GM19372 (cell line): Measurements from ENCODE around the gene ATP11B.

Experiments used
- ATAC-seq: cut with Tn5 transposase; IDR thresholded peaks from one replicate; pipeline ENCODE4 v1.9.1; 2021; ENCODE audit warnings: mild to moderate bottlenecking, low read depth, moderate library complexity; ENCODE audit not compliant: unreplicated experiment

The ATP11B gene

DNA sequence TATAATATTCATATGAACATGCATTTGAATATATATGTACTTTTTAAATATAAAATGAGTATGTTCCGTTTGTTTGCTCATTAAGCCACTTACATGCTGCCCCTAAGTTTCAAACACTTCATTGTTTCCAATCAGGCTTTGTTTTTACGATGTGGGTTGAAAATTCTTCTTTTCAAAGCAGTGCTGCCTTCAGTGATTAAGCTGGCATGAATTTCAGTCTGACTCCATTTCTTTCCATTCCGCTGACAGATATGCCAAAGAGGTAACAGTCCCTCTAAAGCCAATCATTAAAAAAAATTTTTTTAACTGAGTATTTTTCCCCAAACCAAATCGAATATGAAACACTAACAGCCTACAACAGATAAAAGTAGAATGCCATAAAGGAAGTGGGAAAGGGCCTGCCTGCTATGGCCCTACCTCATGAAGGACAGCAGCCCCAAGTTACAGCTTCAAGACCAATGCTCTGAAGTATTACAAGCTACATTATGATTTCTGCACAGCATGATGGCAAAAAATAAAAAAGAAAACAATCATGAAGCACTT, 147.0 kb downstream of the ATP11B start:
- ATAC-seq, result no peak

DNA sequence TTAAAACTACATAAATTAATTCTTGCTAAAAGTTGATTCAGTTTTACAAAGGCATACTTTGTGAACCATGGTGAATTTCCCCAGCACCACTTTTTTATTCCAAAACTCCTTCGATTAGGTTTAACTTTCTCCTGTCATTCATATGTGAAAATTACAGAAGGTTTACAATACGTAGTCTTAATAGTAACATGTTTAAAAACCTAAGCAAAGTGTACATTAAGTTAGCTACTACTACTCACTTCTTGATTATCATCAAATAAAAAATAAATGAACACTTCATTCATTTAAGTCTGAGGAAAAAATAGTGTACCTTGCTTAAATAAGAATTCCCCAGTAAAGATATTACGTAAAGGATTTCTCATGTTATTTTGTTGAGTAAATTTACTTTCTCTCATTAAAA, 148.4 kb downstream of the ATP11B start:
- no peak for ATAC-seq

DNA sequence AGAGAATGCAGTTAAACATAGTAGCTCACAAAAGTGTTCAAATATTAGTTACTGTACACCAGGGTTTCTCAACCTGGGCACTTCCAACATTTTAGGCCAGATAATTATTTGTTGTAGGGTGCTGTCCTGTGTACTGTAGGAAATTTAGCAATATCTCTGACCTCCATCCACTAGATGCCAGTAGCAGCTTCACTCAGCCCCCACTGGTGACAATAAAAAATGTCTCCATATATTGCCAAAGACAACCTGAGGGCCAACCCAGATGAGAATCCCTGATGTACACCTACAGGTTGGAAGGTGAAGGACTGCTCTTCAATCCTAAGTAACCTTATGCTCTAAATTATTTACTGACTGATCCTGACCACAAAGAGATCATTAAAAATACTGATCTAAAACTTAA, 154.6 kb downstream of the ATP11B start:
- ATAC-seq, result no peak

DNA sequence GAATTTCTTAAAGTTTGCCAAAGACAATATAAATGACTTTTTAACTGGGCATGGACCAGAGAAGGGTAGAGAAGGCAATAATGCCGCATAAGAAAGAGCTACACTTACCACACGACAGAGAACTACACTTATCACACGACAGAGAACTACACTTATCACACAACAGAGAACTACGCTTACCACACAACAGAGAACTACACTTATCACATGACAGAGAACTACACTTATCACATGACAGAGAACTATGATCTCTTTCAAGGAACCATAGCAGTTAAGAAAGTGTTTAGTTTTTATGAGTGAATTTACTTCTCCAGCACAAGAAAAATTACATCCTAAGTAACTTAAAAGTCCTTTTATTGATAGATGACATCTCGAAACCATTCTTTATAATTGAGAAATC, 155.0 kb downstream of the ATP11B start:
- no peak for ATAC-seq

DNA sequence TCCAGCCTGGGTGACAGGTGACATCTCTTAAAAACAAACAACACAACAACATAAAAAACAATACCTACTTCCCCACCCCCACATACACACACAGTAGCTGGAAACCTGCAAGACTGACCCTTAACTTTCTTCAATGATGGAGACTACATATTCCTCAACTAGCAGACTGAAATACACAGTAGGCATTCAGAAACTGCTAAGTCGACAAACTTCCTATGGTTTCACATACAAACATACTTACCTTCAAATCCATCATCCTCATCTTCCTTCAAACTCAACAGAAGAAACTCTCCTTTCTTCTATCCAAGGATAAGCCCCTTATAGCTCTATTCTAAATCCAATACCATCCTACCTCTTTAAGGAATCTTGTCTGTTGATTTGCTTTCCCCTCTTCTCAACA, 156.4 kb downstream of the ATP11B start:
- no peak for ATAC-seq

DNA sequence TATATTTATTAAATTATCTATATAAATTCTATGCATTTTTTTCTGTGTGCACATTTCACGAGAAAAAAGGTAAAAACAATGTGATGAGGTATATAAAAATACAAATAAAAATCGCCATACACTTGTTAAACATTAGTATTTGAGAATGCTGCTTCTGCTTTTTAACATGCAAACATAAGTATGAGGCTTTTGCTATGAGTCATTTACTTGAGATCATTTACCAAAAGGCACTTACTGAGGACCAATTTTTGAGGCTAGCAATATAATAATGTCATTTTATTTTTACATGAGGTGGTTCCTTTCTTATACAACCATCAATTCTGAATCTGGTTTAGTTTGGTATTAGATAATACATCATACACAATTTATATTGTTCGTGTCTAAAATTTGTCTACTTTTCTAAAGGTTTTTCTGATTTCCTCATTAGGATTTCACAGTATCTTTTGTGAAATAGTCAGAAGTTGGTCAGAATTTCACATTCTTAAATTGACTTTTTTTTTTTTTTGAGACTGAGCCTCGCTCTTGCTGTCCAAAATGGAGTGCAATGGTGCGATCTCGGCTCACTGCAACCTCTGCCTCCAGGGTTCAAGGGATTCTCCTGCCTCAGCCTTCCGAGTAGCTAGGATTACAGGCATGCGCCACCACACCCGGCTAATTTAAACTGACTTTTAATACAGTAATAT, 161.4 kb downstream of the ATP11B start:
- ATAC-seq, result peak; percentile 91

DNA sequence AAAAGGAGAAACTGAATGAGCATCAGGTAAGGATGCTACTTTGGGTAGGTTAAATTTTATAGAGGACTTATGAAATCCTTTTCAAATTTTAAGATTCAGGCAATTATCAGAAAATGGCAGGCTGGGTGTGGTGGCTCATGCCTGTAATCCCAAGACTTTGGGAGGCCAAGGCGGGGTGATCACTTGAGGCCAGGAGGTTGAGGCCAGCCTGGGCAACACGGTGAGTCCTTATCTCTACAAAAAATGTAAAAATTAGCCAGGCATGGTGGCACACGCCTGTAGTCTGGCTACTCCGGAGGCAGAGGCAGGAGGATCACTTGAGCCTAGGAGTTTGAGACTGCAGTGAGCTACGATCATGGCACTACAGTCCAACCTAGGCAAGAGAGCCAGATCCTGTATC, 163.9 kb downstream of the ATP11B start:
- no peak for ATAC-seq

DNA sequence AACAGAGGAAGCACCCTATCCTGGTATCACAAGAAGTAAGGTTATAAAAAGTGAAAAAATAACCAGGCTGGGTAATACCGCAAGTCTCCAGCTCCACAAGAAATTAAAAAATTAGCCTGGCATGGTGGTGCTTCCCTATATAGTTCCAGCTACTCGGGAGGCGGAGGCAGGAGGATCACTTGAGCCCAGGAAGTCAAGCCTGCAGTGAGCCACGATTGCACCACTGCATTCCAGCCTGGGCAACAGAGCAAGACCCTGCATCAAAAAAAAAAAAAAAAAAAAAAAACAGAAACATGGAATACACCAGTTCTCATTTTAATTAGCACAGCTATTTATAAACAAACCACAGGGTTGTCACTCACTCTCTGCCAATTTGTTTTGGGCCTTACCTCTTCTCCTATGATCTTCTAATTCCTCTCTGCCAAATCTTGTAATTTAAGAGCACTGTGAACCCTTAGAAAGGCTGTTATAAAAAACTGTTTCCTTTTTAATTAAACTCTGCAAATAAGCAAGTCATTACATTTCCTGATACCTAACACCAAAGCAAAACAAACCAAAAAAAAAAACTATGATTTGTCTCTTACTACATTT, 164.5 kb downstream of the ATP11B start:
- no peak for ATAC-seq

DNA sequence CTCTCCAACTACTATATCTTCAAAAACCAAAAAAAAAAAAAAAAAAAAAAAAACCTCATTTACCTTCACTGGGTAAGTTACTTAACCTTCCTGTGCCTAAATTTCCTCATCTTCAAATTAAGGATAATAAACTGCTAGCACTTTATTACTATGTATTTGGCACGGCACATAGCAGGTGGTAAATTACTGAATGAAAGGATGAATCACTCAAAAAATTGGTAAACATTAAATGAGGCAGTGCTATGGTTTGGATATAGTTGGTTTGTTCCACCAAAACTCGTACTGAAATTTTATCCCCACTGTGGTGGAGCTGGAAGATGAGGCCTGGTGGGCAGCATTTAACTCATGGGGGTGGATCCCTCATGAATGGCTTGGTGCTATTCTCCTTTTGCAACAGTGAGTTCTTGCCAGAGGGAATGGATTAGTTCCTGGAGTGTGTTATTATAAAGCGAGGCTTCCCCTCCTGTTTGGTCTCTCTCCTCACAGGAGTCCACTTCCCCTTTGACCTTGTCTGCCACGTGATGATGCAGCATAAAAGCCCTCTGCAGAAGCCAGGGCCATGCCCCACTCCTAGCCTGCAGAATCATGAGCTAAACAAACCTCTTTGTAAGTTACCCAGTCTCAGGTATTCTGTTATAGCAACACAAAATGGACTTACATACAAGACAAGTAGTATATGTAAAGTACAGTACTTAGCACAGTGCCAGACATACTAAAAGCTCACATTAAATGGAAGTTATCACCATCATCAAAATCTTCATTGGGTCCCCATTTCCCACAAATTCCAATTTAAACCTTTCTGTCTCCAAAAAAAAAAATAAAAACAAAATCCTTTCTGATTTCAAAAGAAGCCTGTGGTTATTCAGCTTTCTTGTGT, 166.4 kb downstream of the ATP11B start:
- no peak for ATAC-seq

DNA sequence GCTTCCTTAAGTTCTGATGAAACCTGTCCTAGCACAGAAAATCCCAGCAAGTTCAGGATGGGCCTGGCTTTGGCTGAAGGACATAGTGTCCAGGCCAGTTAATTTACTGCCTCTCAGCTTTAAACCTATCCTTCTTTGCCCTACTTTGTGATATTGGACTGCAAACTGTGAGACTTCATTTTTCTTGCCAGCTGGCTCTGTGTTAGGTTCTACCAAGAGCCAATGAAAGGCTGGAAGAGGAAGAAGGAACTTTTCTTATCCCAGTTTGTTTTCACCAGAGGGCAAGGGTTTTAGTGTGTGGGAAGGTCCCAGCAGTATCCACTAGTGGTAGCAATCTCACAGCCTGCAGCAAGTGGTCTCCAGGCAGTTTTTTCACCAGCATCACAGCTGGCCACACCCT, 168.9 kb downstream of the ATP11B start:
- no peak for ATAC-seq

DNA sequence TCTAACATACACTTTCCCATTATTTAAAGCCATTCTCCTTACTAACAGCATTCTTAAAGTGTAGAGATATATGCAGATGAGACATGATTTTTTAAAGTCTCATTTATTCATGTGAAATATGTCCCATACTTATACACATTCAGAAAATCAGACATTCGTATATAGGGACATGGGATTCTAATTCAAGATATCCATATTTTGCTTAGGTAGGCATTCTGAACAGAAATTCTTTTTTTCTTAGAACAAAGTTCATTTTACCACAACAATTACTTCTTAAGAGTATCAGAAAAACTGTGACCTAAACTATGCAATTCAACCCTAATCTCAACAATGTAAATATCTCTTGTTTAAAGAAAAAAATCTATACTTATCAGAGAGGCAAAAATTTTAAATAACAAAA, 170.9 kb downstream of the ATP11B start:
- no peak for ATAC-seq

DNA sequence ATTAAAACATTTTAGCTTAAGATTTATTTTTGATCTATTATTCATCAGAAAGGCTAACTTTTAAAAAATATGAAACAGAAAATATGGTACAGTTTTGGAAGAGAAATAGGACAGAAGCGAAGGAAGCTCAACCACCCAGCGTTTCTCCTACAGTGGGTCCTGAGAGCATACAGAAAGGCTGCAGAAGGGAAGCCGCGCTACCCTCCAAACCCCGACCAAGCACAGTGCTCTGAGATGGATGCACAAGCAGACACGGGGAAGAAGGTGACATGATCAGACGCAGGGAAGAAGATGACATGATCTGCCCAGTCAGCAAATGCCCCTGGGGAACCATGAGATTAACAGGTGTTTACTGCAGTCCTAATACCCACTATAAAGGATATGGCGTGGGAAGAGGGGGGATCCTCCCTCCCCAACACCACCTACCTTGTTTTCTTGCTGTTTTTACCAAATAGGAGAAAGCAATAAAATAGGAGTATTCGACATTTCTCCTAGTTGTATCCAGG, 172.6 kb downstream of the ATP11B start:
- ATAC-seq, result no peak

DNA sequence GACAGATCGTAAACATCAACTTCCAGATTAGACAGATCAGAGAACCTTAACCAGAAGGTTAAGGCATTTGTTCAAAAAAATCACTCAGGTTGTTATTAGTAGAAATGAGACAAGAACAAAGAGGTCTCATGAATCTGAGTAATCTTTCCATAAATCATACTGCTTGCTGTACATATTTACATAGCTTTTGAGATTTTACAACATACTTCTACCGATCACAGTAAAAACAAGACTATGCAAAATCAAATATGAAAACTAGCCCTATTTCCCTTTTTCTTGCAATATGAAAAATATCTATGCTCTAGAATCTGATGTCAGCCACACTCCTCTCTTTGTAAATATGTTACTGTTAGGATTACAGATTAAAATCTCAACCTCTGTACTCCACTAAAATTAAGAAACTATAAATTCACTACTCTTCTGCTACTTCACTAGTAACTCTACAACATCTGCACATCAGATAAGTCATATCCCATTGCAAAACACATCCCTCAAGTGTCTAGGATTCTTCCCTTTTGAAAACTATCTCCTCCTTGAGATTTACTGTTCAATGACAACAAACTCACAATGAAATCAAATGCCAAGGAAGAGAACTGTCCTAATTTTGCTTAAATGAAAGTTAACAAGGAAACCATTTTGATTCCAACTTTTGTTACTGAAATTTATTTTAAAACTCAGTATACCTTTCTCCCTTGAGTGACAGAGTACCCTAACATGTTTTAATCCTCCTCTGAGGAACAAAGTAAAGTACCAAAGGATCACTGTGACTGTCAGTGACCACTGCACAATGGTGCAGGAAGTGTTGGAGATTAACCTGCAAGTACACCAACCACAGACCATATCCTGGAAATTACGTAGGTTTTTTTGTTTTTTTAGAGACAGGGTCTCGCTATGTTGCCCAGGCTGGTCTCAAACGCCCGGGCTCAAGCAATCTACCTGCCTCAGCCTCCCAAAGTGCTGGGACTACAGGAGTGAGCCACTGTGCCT, 174.2 kb downstream of the ATP11B start:
- ATAC-seq, result peak; percentile 46

DNA sequence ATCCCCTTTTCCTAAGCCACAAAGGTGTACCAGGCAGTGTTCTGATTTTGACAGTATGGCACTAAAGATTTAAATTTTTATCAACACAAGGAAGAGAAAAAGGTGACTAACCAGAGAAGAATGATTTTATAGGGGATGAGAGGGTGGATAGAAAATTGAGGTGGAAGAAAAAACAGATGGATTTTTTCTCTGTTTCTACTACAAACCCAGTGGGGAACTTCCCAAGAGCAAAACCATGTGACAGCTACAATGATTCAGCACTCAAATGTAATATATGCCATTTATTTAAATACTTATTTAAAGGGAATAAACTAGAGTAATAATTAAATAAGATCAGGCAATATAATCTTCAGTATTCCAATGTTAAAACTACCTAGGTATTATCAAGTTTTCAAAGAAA, 176.0 kb downstream of the ATP11B start:
- no peak for ATAC-seq

DNA sequence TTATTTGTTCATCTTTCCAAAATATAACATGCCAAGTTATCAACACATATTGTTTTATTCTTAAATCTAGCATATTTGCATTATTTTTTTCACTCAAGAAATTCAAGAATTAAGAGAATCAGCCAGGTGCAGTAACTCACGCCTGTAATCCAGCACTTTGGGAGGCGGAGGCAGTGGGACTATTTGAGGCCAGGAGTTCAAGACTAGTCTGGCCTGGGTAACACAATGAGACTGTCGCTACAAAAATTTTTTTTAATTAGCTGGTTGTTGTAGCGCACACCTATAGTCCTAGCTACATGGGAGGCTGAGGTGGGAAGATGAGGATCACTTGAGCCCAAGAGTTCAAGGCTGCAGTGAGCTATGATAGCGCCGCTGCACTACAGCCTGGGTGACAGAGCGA, 176.5 kb downstream of the ATP11B start:
- no peak for ATAC-seq

DNA sequence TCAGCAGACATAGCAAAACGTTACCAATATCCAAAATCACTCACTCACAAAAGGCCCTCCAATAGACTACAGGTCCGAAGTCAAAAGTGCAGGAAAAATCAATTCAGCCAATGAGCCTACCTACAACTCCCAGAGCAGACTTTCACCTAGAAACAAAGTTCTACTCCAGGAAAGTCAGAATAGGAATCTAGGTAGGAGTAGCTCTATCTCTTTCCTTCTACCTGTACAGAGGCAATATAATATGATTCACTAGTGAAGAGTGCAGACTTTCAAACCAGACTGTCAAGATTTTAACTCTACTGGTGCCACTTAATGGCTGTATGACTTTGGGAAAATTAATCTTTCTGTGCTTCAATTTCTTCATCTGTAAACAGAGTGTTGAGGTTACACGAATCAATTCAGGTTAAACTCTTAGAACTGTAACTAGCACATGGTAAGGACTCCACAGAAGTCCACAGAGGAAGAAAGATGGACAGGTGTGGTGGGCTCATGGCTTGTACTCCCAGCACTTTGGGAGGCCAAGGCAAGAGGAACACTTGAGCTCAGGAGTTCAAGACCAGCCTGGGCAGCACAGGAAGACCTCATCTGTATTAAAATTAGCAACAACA, 177.6 kb downstream of the ATP11B start:
- ATAC-seq, result no peak
